IPS-15b (cell line): ENCODE data around the gene SDC1.

ENCODE experiments used
- H3K27me3 ChIP-seq: one replicate; pipeline ENCODE4 v1.6.1; 2013; ENCODE audit warnings: low read length; ENCODE audit not compliant: control insufficient read depth, insufficient read depth
- H3K36me3 ChIP-seq: one replicate; pipeline ENCODE4 v1.6.1; 2013; ENCODE audit warnings: low read length; ENCODE audit not compliant: control insufficient read depth, insufficient read depth
- H3K4me1 ChIP-seq: one replicate; pipeline ENCODE4 v1.6.1; 2013; ENCODE audit warnings: mild to moderate bottlenecking, low read length; ENCODE audit not compliant: control insufficient read depth, insufficient read depth
- H3K4me3 ChIP-seq: one replicate; pipeline ENCODE4 v1.5.1; 2013; ENCODE audit warnings: low read depth, low read length
- H3K9ac ChIP-seq: one replicate; pipeline ENCODE4 v1.6.1; 2013; ENCODE audit warnings: low read depth, mild to moderate bottlenecking, low read length
- H3K9me3 ChIP-seq: one replicate; pipeline ENCODE4 v1.6.1; 2013; ENCODE audit warnings: mild to moderate bottlenecking, low read length; ENCODE audit not compliant: control insufficient read depth, insufficient read depth

Gene SDC1

DNA sequence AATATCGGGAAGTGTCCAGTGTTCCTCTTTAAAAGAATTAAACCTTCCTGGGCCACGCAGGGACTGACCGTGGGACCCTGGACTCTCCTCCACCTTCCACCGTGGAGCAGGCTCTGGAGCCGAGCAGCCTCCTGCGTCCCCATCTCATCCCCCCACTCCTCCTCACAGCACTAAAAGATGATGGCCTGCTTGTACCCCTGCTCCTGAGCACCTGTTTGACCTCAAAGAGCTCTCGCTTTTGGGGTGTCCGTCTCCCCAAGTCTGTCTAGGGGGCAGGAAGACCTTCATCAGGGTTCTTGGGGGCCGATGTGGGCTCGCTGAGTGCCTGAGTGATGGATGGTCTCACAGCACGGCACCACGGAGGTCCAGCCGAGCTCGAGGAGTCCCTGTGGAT lies 1.2 kb upstream of the SDC1 start:
- H3K4me3 ChIP-seq = no peak overlapping the region
- no peaks in the 10 kb centered on the region for H3K9me3 ChIP-seq
- no peaks in the 10 kb centered on the region for H3K36me3 ChIP-seq
- H3K4me1 ChIP-seq = peaks cover 6% of the 10 kb centered on the region
- peaks cover 8% of the 10 kb centered on the region for H3K27me3 ChIP-seq
- H3K9ac ChIP-seq = no peak overlapping the region

DNA sequence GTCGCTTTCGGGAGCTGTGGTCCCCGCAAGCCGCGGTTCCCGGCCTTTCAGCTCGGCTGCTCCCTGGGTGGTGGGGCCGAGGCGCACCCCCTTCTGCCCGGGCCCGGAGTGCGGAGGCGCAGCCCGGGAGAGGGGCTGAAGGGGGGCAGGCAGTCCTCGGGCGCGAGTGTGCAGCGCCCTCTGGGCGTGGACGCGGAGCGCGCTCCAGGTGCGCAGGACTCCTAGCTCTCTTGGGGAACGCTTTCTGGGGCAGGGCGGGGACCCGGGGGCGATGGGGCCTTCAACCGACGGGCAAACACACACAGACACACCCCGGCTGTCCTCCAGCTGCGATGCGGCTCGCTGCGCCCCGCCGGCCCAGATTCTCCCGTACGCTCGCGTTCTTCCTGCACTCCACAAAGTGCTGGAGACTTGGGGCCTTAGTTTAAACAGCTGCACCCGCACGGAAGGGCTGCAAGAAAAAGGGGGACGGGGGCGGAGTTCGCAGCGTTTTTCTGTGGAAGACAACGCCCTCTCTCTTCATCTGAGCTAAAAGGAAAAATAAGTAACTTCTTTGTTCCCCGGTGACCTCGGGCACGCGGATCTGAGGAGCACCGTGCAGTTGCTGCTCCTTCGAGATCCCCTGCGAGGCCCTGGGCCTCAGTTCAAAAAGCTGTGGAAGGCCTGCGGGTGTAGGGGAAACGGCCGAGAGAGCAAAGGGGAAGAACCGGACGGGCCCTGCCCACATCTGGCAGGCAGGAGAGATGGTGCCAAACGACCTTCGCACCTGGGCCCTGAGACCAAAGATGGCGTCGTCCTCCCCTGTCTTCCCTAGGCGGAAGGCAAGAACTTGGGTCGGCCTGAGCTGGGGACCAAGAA lies 593 bp upstream of the SDC1 start:
- Histone ChIP-seq H3K4me3 (peak overlapping the region; percentile 42), H3K36me3 (no peaks in the 10 kb centered on the region), H3K9ac (no peak overlapping the region), H3K9me3 (no peaks in the 10 kb centered on the region), H3K4me1 (peaks cover 8% of the 10 kb centered on the region), H3K27me3 (peaks cover 8% of the 10 kb centered on the region)

DNA sequence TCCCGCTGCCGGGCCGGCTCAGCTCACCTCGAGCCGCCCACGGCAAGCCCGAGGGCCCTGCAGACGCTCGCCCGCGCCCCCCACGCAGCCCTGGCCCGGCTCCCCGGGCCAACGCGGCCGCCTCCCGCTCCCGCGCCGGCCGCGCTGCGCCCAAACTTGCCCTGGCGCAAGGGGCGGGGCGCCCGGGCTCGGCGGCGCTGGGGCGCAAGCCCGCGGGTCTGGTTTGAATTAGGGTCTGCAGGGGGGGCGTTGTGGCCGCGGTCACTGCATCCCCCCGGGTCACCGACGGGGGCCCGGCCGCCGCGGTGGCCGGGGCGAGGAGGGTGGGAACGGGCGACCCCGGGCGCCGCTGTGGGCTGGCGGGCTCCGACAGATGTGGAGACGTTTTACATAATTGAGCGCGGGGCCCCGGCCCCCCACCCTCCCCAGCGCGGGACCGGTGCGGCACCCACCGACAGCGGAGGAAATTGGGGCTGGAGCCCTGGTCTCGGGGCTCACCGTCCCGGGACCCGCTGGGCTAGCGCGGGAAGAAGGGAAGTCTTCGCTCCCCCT lies 690 bp downstream of the SDC1 start:
- H3K4me3 ChIP-seq = peak overlapping the region; percentile 68
- peaks cover 8% of the 10 kb centered on the region for H3K4me1 ChIP-seq
- H3K9me3 ChIP-seq = no peaks in the 10 kb centered on the region
- peak overlapping the region; percentile 50 for H3K9ac ChIP-seq
- no peaks in the 10 kb centered on the region for H3K36me3 ChIP-seq
- H3K27me3 ChIP-seq = peaks cover 8% of the 10 kb centered on the region

DNA sequence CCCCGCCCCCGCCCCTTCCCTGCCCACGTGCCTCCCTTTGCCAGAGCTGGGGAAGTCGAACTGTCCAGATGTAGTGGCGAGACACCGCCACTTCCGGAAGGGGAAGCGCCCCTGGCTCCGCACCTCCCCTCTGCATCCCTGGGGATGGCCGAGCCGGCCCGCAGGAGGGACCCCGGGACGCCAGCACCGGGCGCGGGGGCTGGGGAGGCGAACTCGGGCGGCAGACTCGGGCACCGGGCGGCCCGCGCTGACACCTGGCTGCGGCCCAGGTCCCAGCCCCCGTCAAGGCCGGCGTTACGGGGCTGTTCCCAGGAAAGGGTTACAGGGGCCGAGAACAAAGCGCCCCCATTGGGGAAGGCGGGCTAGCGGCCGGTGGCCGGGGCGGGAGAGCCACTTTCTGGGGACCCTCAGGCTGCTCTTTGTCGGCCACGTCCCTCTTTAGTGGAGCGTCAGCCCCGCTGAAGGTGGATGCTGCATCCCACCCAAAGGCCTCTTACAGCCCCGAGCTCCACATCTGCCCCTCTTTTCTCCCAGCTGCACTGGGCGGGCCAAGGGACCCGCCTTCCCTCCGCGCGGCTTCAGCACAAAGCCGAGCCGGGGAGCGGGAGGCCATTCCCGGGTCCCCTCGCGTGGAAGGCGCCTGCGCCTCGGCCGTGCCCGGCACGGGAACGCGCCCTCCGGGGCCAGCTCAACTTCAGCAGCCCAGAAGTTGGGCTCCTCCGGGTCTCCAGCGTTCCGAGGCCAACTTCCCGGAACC lies 1.3 kb downstream of the SDC1 start:
- peaks cover 8% of the 10 kb centered on the region for H3K27me3 ChIP-seq
- no peaks in the 10 kb centered on the region for H3K9me3 ChIP-seq

DNA sequence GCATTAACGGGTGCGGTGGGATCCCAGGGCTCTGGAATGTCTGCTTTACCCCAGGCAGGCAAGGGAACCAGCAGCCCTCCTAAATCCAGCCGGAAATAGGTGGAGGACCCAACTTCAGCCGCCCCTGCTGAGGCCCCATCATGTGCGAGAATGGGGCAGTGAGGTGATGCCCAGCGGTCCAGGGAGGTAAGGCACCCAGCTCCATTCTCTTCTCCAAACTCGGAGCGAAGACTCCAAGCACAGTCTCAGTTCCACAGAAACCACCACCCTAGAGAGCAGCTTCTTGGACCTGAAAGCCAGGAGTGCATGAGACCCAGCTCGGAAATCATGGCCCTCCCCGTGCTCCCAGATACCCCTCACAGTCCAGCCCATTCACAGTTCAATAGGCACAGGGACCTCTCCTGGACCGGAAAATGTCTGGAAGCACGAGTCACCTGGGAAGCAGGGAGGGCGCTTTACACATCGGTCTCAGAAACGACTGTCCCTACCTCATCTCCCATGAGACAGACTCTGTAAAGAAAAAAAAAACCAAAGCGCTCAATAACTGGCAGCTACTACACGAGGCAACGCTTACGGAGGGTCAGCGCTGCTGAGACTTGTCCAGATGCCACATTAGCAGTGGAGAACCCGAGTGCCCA lies 2.0 kb downstream of the SDC1 start:
- Histone ChIP-seq H3K4me1 (peaks cover 8% of the 10 kb centered on the region), H3K27me3 (peaks cover 8% of the 10 kb centered on the region), H3K9me3 (no peaks in the 10 kb centered on the region), H3K36me3 (peaks cover 2% of the 10 kb centered on the region), H3K9ac (no peak overlapping the region), H3K4me3 (peak overlapping the region; percentile 68)

More for the DNA sequence above, 1.3 kb downstream of the SDC1 start:
- Histone ChIP-seq H3K4me1 (peaks cover 8% of the 10 kb centered on the region), H3K4me3 (peak overlapping the region; percentile 68), H3K9ac (peak overlapping the region; percentile 50), H3K36me3 (no peaks in the 10 kb centered on the region)

DNA sequence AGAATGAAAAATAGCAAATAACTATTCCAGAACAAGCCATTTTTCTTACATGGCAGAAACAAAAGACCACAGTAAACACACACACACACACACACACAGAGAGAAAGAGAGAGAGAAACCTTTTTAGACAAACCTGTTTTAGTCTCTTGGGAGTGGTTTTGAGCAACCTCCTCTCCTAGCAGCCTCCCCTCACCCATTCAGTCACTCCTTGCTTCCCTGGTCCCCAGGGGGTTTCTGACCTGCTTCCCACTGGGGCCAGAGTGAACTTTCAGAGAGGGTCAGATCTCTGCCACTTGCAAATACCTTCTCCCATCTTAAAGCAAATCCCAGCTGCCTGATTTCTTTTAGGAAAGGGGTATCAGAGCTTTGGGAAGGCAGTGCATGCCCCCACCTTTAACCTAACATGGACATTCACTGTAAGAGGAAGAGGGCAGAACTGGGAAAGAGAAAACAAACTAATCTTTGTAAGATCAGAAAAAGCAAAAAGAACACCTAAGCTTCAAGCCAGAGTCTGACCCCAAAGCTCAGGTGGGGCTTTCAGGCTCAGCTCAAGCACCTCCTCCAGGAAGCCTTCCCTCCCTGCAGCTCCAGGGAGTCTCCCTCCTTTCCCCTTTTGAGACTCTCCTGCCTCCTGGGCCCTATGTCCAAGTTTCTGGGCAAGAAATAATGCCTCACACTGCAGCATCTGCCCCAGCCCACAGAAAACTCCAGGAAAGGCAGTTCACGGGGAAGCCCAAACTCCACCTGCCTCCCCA lies 2.7 kb downstream of the SDC1 start:
- Histone ChIP-seq H3K27me3 (peaks cover 8% of the 10 kb centered on the region), H3K4me3 (no peak overlapping the region), H3K9ac (no peak overlapping the region), H3K36me3 (peaks cover 2% of the 10 kb centered on the region), H3K9me3 (no peaks in the 10 kb centered on the region), H3K4me1 (peaks cover 8% of the 10 kb centered on the region)

DNA sequence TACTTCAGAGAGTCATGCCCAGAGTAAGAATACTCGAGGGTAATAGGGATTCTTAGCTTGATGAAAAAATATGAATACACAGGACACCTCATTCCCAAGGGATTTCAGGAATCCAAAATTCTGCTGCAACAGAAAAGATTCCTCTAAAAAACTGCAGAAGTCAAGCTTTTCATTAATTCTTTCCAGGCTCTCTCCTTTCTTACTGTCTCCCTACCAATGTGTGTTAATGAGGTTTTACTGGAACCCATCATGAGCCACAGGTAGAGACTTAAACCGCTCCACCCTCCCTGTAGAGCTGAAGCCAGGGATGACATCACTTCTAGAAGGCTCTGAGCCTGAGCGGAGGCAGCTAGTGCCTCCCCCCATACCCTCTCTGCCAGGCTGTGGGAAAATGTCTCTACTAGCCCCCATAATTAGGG lies 3.4 kb downstream of the SDC1 start:
- H3K4me1 ChIP-seq = peaks cover 8% of the 10 kb centered on the region

DNA sequence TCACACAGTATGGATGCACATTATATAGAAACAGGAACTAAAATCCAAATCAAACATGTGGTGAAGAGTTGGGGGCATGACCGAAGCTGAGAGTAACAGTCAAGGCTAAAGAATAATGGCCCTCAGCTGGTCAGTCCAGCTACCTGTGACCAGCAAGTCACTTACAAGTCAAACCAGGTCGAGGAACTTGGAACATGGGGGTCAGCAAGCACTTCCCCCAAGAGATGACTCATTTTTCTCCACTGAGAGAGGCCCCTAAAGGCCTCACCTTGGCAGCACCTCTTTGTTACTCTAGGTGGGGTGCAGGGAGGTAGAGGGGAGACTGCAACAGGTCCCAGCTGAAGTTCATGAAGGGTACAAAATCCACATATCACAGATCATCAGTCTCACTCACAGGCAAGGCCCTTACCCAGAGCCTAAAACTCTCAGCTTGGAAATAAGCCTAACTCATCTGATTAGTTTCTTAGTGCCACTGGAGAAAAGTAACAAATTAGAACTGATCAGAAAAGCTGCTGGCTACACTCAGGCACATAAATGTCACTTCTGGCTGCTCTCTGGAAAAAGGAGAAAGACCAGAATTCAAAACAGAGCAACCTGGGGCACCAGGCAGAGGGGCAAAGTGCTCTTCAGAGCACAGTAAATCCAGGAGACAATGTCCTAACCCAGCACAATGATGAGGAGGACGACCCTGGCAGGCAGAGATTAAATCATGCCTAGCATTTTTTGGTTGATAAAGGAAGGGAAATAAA lies 4.0 kb downstream of the SDC1 start:
- Histone ChIP-seq H3K4me3 (no peak overlapping the region), H3K9ac (no peak overlapping the region), H3K4me1 (peaks cover 8% of the 10 kb centered on the region)

More for the DNA sequence above, 3.4 kb downstream of the SDC1 start:
- no peaks in the 10 kb centered on the region for H3K9me3 ChIP-seq
- no peak overlapping the region for H3K9ac ChIP-seq
- peaks cover 8% of the 10 kb centered on the region for H3K27me3 ChIP-seq
- H3K36me3 ChIP-seq = peaks cover 2% of the 10 kb centered on the region
- no peak overlapping the region for H3K4me3 ChIP-seq

DNA sequence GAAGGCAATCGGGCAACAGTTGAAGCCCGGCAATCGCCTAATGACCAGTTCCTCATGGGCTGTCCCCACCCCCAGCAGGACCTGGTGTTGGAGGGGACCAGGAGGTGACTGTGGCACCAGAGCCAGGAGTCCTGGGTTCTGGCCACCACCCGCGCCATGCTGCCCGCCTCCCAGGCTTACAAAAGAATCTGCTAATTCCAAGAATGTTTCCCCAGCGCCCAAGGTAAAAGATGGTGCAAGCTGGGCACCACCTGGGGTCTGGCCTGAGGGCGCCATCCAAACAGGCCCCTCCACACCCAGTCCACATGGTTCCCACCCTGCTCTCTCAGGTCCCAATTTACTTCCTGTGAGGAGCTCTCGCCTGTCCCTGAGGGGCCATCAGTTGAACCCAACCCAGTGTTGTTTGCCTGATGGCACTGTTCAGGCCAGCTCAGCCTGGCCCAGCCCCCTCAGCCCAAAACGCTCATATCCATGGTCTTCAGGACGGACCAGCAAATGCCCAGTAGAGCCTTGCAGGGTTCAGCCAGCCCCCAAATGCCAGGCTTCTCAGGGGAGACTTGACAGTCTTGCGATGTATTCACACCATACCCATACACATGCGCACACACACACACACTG lies 5.1 kb downstream of the SDC1 start:
- no peak overlapping the region for H3K9ac ChIP-seq
- no peaks in the 10 kb centered on the region for H3K9me3 ChIP-seq
- H3K27me3 ChIP-seq = no peaks in the 10 kb centered on the region
- H3K4me3 ChIP-seq = no peak overlapping the region
- peaks cover 5% of the 10 kb centered on the region for H3K36me3 ChIP-seq
- H3K4me1 ChIP-seq = peaks cover 8% of the 10 kb centered on the region

More for the DNA sequence above, 4.0 kb downstream of the SDC1 start:
- Histone ChIP-seq H3K27me3 (peaks cover 2% of the 10 kb centered on the region), H3K36me3 (peaks cover 2% of the 10 kb centered on the region), H3K9me3 (no peaks in the 10 kb centered on the region)
